ENCODE measurements around the gene SLN.

- TF ChIP-seq, protein P1, sequence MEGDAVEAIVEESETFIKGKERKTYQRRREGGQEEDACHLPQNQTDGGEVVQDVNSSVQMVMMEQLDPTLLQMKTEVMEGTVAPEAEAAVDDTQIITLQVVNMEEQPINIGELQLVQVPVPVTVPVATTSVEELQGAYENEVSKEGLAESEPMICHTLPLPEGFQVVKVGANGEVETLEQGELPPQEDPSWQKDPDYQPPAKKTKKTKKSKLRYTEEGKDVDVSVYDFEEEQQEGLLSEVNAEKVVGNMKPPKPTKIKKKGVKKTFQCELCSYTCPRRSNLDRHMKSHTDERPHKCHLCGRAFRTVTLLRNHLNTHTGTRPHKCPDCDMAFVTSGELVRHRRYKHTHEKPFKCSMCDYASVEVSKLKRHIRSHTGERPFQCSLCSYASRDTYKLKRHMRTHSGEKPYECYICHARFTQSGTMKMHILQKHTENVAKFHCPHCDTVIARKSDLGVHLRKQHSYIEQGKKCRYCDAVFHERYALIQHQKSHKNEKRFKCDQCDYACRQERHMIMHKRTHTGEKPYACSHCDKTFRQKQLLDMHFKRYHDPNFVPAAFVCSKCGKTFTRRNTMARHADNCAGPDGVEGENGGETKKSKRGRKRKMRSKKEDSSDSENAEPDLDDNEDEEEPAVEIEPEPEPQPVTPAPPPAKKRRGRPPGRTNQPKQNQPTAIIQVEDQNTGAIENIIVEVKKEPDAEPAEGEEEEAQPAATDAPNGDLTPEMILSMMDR (IDR thresholded peaks at IDR 0.05 in 4 of 5, conservative IDR thresholded peaks at IDR 0.05 in 1 of 5): no peak
- no peak for TF ChIP-seq POLR2A (IDR thresholded peaks at IDR 0.05)
Measured at GRCh38 chr11:107659310-107659709, 52.5 kb downstream of the SLN start.

Measured in gastrocnemius medialis (tissue), 4 donors.